Panc1 (cell line): ENCODE data around the gene TRPM6. TPM values are rescaled to one million over a fixed set of nuclear protein-coding genes. Genes with fewer than 3 reads are reported as not detected.

Experiments
- ATAC-seq: fragments of 200-7000 bp; cut with Tn5 transposase; 2 replicates; pipeline ENCODE4 v1.9.1; 2020; ENCODE audit warnings: mild to moderate bottlenecking, moderate library complexity
- BruUV-seq: library from RNA; stranded (reverse); fragments of 400-500 nt; replicated peaks from 2 replicates; lab custom pipeline; 2021; lab: Mats Ljungman, UMichigan
- CTCF ChIA-PET: fragments of 300-600 bp; sonication (Branson Sonifier 250); formaldehyde crosslinking; loops from one replicate; lab custom pipeline; 2022; ENCODE audit warnings: antibody characterized with exemption; lab: Charles Lee
- POLR2A ChIA-PET: fragments of 300-600 bp; sonication (Branson Sonifier 250); formaldehyde crosslinking; loops from one replicate; lab custom pipeline; 2022; ENCODE audit warnings: antibody characterized with exemption; lab: Charles Lee
- DNase-seq: peaks from one replicate; pipeline ENCODE4 v3.0.0-alpha.2; 2010; ENCODE audit warnings: low read depth, low spot score
- H3K27ac ChIP-seq: 2 replicates; pipeline ENCODE4 v1.5.1; 2011; ENCODE audit warnings: mild to moderate bottlenecking, low read length, inconsistent platforms
- H3K27me3 ChIP-seq: fragments of 200-500 bp; sonication (Bioruptor generic); 2 replicates; pipeline ENCODE4 v1.6.0; 2014; ENCODE audit warnings: low read length, inconsistent platforms; ENCODE audit not compliant: control insufficient read depth, insufficient read depth
- H3K36me3 ChIP-seq: fragments of 200-500 bp; sonication (Bioruptor generic); 2 replicates; pipeline ENCODE4 v1.5.1; 2014; ENCODE audit warnings: inconsistent platforms, mild to moderate bottlenecking, low read length, moderate library complexity; ENCODE audit not compliant: control insufficient read depth, insufficient read depth
- H3K4me1 ChIP-seq: 2 replicates; pipeline ENCODE4 v1.5.1; 2011; ENCODE audit warnings: inconsistent platforms, mild to moderate bottlenecking, low read length, moderate library complexity; ENCODE audit not compliant: control insufficient read depth, insufficient read depth
- H3K4me3 ChIP-seq, 2 experiments: 2 replicates each; pipeline ENCODE4 v1.5.1; 2011 to 2012; ENCODE audit warnings: low read depth in 2 of 2, low read length in 2 of 2, mild to moderate bottlenecking in 2 of 2, inconsistent platforms in 1 of 2, moderate library complexity in 1 of 2
- H3K9me3 ChIP-seq: fragments of 200-500 bp; sonication (Bioruptor generic); 2 replicates; pipeline ENCODE4 v1.5.1; 2014; ENCODE audit warnings: low read depth, mild to moderate bottlenecking, inconsistent platforms, low read length, moderate library complexity; ENCODE audit not compliant: control insufficient read depth, insufficient read depth
- CTCF ChIP-seq: fragments of 450-650 bp; IDR thresholded peaks from 2 replicates; pipeline ENCODE4 v1.5.1; 2017; ENCODE audit warnings: mild to moderate bottlenecking
- POLR2AphosphoS5 ChIP-seq: IDR thresholded peaks from 2 replicates; pipeline ENCODE4 v1.6.1; 2012; ENCODE audit warnings: mild to moderate bottlenecking, low read depth, low read length, moderate library complexity
- SIN3A ChIP-seq: IDR thresholded peaks from 2 replicates; pipeline ENCODE4 v1.6.1; 2012; ENCODE audit warnings: low read depth, mild to moderate bottlenecking, low read length, moderate library complexity, borderline replicate concordance; ENCODE audit not compliant: insufficient read depth
- TCF7L2 ChIP-seq: IDR thresholded peaks from 2 replicates; pipeline ENCODE4 v1.6.1; 2011; ENCODE audit warnings: mild to moderate bottlenecking, low read depth, low read length, inconsistent platforms
- in situ Hi-C: cut with HindIII; loops from 2 replicates; pipeline ENCODE4 v1.10.0; 2016; ENCODE audit warnings: low sequenced_read_pairs, low pct_unique_long_range_greater_than_20kb
- intact Hi-C: fragments of 100-400 bp; cut with micrococcal nuclease; formaldehyde crosslinking; loops from one replicate; pipeline ENCODE4 v1.10.0; 2022; ENCODE audit not compliant: unreplicated experiment
- total RNA-seq: library from RNA; stranded (reverse); gene quantifications from one replicate; pipeline ENCODE4 v1.2.1, GENCODE V29; 2021; ENCODE audit not compliant: unreplicated experiment
- TF ChIP-seq, protein P1 (sequence below), 2 experiments: IDR thresholded peaks; 2 replicates each; pipeline ENCODE4 v1.6.1; 2011 to 2012; ENCODE audit warnings: low read depth in 2 of 2, control low read depth in 1 of 2, low read length in 1 of 2, mild to moderate bottlenecking in 1 of 2, moderate library complexity in 1 of 2; ENCODE audit not compliant: insufficient read depth in 1 of 2

TRPM6 gene
- total RNA-seq, 1 experiment from 2014 or later = 0.05 TPM

DNA sequence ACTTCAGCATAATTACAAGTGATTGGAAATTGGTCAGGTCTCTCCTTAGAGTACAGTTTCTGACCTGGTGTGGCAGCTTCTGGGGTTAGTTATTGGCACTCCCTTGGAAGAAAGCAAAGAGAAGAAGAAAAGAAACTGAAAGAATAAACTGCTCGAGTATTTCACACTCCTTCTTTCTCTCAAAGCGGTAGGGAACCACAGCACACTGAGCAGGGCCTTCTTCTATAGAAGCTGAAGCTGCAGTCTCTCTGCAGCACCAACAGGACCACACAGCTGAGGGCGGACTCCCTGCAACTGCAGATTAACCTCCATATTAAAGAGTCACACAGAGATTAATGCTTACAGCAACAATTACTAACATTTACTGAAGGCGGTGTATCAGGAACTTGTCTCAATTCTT, 152.0 kb downstream of the TRPM6 start:
- ATAC-seq (no peak), DNase-seq (no peak)
- in situ Hi-C loops = no loop called here
- Histone ChIP-seq H3K4me3 (no peak overlapping the region), H3K4me1 (no peaks in the 10 kb centered on the region), H3K27ac (no peak overlapping the region), H3K9me3 (no peaks in the 10 kb centered on the region), H3K36me3 (no peaks in the 10 kb centered on the region), H3K27me3 (no peaks in the 10 kb centered on the region)
- ChIA-PET POLR2A (no interaction called here), CTCF (no interaction called here)
- no TSS peak for BruUV-seq
- TF ChIP-seq SIN3A (no peak), TCF7L2 (no peak), CTCF (no peak), POLR2AphosphoS5 (no peak)
- TF ChIP-seq, protein P1, sequence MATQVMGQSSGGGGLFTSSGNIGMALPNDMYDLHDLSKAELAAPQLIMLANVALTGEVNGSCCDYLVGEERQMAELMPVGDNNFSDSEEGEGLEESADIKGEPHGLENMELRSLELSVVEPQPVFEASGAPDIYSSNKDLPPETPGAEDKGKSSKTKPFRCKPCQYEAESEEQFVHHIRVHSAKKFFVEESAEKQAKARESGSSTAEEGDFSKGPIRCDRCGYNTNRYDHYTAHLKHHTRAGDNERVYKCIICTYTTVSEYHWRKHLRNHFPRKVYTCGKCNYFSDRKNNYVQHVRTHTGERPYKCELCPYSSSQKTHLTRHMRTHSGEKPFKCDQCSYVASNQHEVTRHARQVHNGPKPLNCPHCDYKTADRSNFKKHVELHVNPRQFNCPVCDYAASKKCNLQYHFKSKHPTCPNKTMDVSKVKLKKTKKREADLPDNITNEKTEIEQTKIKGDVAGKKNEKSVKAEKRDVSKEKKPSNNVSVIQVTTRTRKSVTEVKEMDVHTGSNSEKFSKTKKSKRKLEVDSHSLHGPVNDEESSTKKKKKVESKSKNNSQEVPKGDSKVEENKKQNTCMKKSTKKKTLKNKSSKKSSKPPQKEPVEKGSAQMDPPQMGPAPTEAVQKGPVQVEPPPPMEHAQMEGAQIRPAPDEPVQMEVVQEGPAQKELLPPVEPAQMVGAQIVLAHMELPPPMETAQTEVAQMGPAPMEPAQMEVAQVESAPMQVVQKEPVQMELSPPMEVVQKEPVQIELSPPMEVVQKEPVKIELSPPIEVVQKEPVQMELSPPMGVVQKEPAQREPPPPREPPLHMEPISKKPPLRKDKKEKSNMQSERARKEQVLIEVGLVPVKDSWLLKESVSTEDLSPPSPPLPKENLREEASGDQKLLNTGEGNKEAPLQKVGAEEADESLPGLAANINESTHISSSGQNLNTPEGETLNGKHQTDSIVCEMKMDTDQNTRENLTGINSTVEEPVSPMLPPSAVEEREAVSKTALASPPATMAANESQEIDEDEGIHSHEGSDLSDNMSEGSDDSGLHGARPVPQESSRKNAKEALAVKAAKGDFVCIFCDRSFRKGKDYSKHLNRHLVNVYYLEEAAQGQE (IDR thresholded peaks at IDR 0.05; ENCODE audit: insufficient read depth in 1 of 2, low read depth in 2 of 2, low read length in 1 of 2) = no peak
- intact Hi-C loops = no loop called here

- POLR2A ChIA-PET = no interaction called here
- no peak for TF ChIP-seq CTCF
- TF ChIP-seq SIN3A = no peak
- TF ChIP-seq TCF7L2 = no peak
- no peak for TF ChIP-seq POLR2AphosphoS5
- TF ChIP-seq, protein P1 (IDR thresholded peaks at IDR 0.05; ENCODE audit: insufficient read depth in 1 of 2, low read depth in 2 of 2, low read length in 1 of 2) = no peak
Measured at GRCh38 chr9:74729136-74729695, 158.5 kb downstream of the TRPM6 start.

More at GRCh38 chr9:74729136-74729695, 158.5 kb downstream of the TRPM6 start:
- no peak for ATAC-seq
- no TSS peak for BruUV-seq
- no peaks in the 10 kb centered on the region for H3K36me3 ChIP-seq
- no peak overlapping the region for H3K4me3 ChIP-seq
- no peaks in the 10 kb centered on the region for H3K4me1 ChIP-seq
- CTCF ChIA-PET = no interaction called here
- DNase-seq = no peak
- no peaks in the 10 kb centered on the region for H3K27me3 ChIP-seq
- intact Hi-C loops (no loop called here), in situ Hi-C loops (no loop called here)
- no peaks in the 10 kb centered on the region for H3K9me3 ChIP-seq
- H3K27ac ChIP-seq = no peak overlapping the region
